Melanocyte of skin (primary cell): ENCODE results near the gene FLVCR1. TPM values are rescaled to one million over a fixed set of nuclear protein-coding genes. Genes with fewer than 3 reads are reported as not detected.

ENCODE experiments used
- small RNA-seq, 2 donors: library from RNA; depleted of rRNA; stranded (forward); fragments of <200 nt; gene quantifications; one replicate each; pipeline ENCODE3, GENCODE V24; 2012
- total RNA-seq, 2 donors: library from RNA; depleted of rRNA; stranded (reverse); fragments of >200 nt; gene quantifications; 2 replicates each; pipeline ENCODE4 v1.2.3, GENCODE V29; 2012

FLVCR1 gene
- total RNA-seq = 10 to 100 TPM; 13.1 to 17.0 TPM

GRCh38 chr1:212857992-212858460 is at the start of gene FLVCR1:
Gene FLVCR1 (plus strand): TSS chr1:212858275. CDS start chr1:212858453, 178 bp downstream.

GRCh38 chr1:212847549-212847948 is 10.5 kb upstream of the FLVCR1 start, which contains the start of gene SPATA45:
Gene SPATA45 (minus strand): TSS chr1:212847649. CDS start chr1:212836149, 11,500 bp downstream.

Small RNA genes within 50 kb of the gene (small RNA-seq; reads per million reads assigned to genes)
- gene AC104333.1 (0 reads per million in 2 donors), gene AC104333.2 (0 reads per million in 2 donors)

Other genes with a start within 250 kb of the FLVCR1 start
- 1 to 10 TPM; 4.7 to 5.9 TPM for gene ATF3, start 249.5 kb upstream of the FLVCR1 start, total RNA-seq
- gene BATF3, start 158.4 kb upstream of the FLVCR1 start, total RNA-seq = 1 to 10 TPM; 1.7 to 2.8 TPM
- 10 to 100 TPM; 31.3 to 42.0 TPM for gene NSL1, start 66.5 kb upstream of the FLVCR1 start, total RNA-seq
- gene TATDN3, start 66.4 kb upstream of the FLVCR1 start, total RNA-seq = 10 to 100 TPM; 13.7 to 17.6 TPM
- under 1 TPM in 1 of 2 donors, not detected in 1; 0.34 TPM for gene SPATA45, start 10.6 kb upstream of the FLVCR1 start, total RNA-seq
- gene VASH2, start 92.3 kb downstream of the FLVCR1 start, total RNA-seq = under 1 TPM; under 0.01 to 0.33 TPM
- 10 to 100 TPM; 46.1 to 62.3 TPM for gene ANGEL2, start 157.6 kb downstream of the FLVCR1 start, total RNA-seq
- 10 to 100 TPM; 39.9 to 41.0 TPM for gene RPS6KC1, start 193.0 kb downstream of the FLVCR1 start, total RNA-seq